Keratinocyte (primary cell): Measurements from ENCODE around the gene ADH5. TPM values are rescaled to one million over a fixed set of nuclear protein-coding genes. Genes with fewer than 3 reads are reported as not detected.

Experiments used
- DNase-seq: peaks from one replicate; pipeline ENCODE4 v3.0.0-alpha.2; 2011; ENCODE audit warnings: low read depth, missing footprints, low spot score
- FAIRE-seq: peaks from 2 replicates; lab custom pipeline; 2011; peaks lifted over from hg19 to GRCh38; lab: Jason Lieb, UNC
- H2AFZ ChIP-seq: 2 replicates; pipeline ENCODE4 v1.6.0; 2012; ENCODE audit warnings: low read length, control low read depth, inconsistent platforms; ENCODE audit not compliant: control insufficient read depth
- H3K27ac ChIP-seq: 2 replicates; pipeline ENCODE4 v1.5.1; 2011; ENCODE audit warnings: low read length; ENCODE audit not compliant: control insufficient read depth, insufficient read depth
- H3K27me3 ChIP-seq: 3 replicates; pipeline ENCODE4 v1.6.0; 2011; ENCODE audit warnings: low read length; ENCODE audit not compliant: control insufficient read depth, insufficient read depth; ENCODE audit errors: extremely low read depth
- H3K36me3 ChIP-seq, 2 experiments: 2 replicates in 1 of 2; 3 replicates in 1 of 2; pipeline ENCODE4 v1.5.1; 2011; ENCODE audit warnings: low read length in 2 of 2, mild to moderate bottlenecking in 1 of 2; ENCODE audit not compliant: control insufficient read depth in 2 of 2, insufficient read depth in 2 of 2; ENCODE audit errors: extremely low read depth in 1 of 2
- H3K4me1 ChIP-seq: 3 replicates; pipeline ENCODE4 v1.5.1; 2011; ENCODE audit warnings: low read length; ENCODE audit not compliant: control insufficient read depth, insufficient read depth; ENCODE audit errors: extremely low read depth
- H3K4me2 ChIP-seq: 3 replicates; pipeline ENCODE4 v1.6.0; 2011; ENCODE audit warnings: low read depth, low read length; ENCODE audit not compliant: control insufficient read depth, insufficient read depth; ENCODE audit errors: extremely low read depth
- H3K4me3 ChIP-seq, 3 experiments: fragments of 200-600 bp in 1 of 3; sonication (generic) in 1 of 3; 2 replicates in 2 of 3; 3 replicates in 1 of 3; pipeline ENCODE4 v1.5.1; 2011 to 2016; ENCODE audit warnings: low read length in 3 of 3, mild to moderate bottlenecking in 3 of 3, control low read depth in 2 of 3, inconsistent platforms in 1 of 3, low read depth in 1 of 3, mixed read lengths in 1 of 3, mixed run types in 1 of 3, moderate library complexity in 1 of 3; ENCODE audit not compliant: control insufficient read depth in 2 of 3, insufficient read depth in 2 of 3; ENCODE audit errors: extremely low read depth in 1 of 3
- H3K79me2 ChIP-seq: 2 replicates; pipeline ENCODE4 v1.6.0; 2012; ENCODE audit warnings: low read length; ENCODE audit not compliant: control insufficient read depth, insufficient read depth
- H3K9ac ChIP-seq: 3 replicates; pipeline ENCODE4 v1.6.0; 2011; ENCODE audit warnings: low read length; ENCODE audit not compliant: control insufficient read depth, insufficient read depth; ENCODE audit errors: extremely low read depth
- H3K9me1 ChIP-seq: 3 replicates; pipeline ENCODE4 v1.6.0; 2011; ENCODE audit warnings: low read length; ENCODE audit not compliant: control insufficient read depth, insufficient read depth; ENCODE audit errors: extremely low read depth
- H3K9me3 ChIP-seq: 2 replicates; pipeline ENCODE4 v1.5.1; 2012; ENCODE audit warnings: low read depth, low read length; ENCODE audit not compliant: control insufficient read depth
- H4K20me1 ChIP-seq: 3 replicates; pipeline ENCODE4 v1.6.0; 2011; ENCODE audit warnings: low read length; ENCODE audit not compliant: control insufficient read depth, insufficient read depth; ENCODE audit errors: extremely low read depth
- EZH2 ChIP-seq: IDR thresholded peaks from one replicate; pipeline ENCODE4 v1.6.1; 2012; ENCODE audit warnings: inconsistent platforms, mild to moderate bottlenecking, low read length, moderate library complexity
- dilution Hi-C: fragments of 300-500 bp; cut with MboI; formaldehyde crosslinking; loops from one replicate; pipeline ENCODE4 v1.7.0; 2020; ENCODE audit warnings: low sequenced_read_pairs; ENCODE audit not compliant: extremely low pct_ligation_motif_present
- polyA plus RNA-seq, 5 experiments: library from polyadenylated mRNA; depleted of rRNA in 3 of 5; stranded (reverse) in 3 of 5; stranded (forward) in 1 of 5; unstranded in 1 of 5; fragments of >200 nt; gene quantifications; 1 replicate in 1 of 5; 2 replicates in 3 of 5; 3 replicates in 1 of 5; pipeline versions ENCODE4 v1.2.1 to v1.2.3, GENCODE V29; 2011 to 2012; ENCODE audit warnings: missing spikeins in 2 of 5, low read depth in 1 of 5, low replicate concordance in 1 of 5
- TF ChIP-seq, protein P1 (sequence below), 3 experiments: IDR thresholded peaks in 1 of 3; conservative IDR thresholded peaks in 1 of 3; optimal IDR thresholded peaks in 1 of 3; 2 replicates in 2 of 3; 3 replicates in 1 of 3; pipeline versions ENCODE3 to v1.5.1; 2011; ENCODE audit warnings: low read length in 3 of 3, mild to moderate bottlenecking in 3 of 3, moderate library complexity in 2 of 3, control low read depth in 1 of 3, inconsistent platforms in 1 of 3; ENCODE audit not compliant: insufficient read depth in 2 of 3; ENCODE audit errors: extremely low read depth in 1 of 3

The ADH5 gene
- polyA plus RNA-seq, 1 donor (not counting 4 experiments of a cell fraction or from before 2014, with no cell fraction given), result 314 TPM

DNA sequence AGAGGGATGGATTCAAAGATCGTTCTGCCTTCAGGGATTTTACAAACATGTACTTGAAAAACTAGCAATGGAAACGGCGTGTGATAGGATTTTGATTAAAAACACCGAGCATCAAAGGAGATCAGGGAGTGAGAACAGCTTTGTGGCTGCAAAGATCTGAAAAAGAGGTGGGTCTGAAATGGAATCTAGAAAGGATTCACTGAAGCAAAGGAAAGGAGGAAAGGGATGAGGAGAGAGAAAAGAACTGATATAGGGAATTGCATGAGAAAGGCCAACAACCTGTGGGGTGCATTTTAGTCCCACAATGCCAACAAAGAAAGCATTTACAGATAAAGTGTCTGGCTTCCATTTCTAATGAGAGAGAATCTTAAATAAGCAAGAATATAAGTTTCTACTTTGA, 32.4 kb upstream of the ADH5 start:
- TF ChIP-seq EZH2, result no peak
- TF ChIP-seq, protein P1, sequence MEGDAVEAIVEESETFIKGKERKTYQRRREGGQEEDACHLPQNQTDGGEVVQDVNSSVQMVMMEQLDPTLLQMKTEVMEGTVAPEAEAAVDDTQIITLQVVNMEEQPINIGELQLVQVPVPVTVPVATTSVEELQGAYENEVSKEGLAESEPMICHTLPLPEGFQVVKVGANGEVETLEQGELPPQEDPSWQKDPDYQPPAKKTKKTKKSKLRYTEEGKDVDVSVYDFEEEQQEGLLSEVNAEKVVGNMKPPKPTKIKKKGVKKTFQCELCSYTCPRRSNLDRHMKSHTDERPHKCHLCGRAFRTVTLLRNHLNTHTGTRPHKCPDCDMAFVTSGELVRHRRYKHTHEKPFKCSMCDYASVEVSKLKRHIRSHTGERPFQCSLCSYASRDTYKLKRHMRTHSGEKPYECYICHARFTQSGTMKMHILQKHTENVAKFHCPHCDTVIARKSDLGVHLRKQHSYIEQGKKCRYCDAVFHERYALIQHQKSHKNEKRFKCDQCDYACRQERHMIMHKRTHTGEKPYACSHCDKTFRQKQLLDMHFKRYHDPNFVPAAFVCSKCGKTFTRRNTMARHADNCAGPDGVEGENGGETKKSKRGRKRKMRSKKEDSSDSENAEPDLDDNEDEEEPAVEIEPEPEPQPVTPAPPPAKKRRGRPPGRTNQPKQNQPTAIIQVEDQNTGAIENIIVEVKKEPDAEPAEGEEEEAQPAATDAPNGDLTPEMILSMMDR (optimal IDR thresholded peaks at IDR 0.05 in 1 of 3, IDR thresholded peaks at IDR 0.05 in 1 of 3, conservative IDR thresholded peaks at IDR 0.05 in 1 of 3; ENCODE audit: extremely low read depth in 1 of 3, insufficient read depth in 2 of 3, low read length in 3 of 3), result no peak
- no peak overlapping the region for H3K9ac ChIP-seq
- no peak overlapping the region for H3K4me2 ChIP-seq
- H3K4me3 ChIP-seq, result no peak overlapping the region
- dilution Hi-C loops, result no loop called here
- H3K4me1 ChIP-seq, result no peaks in the 10 kb centered on the region
- H3K9me1 ChIP-seq, result no peaks in the 10 kb centered on the region
- H3K36me3 ChIP-seq, result no peaks in the 10 kb centered on the region
- no peak overlapping the region for H3K27ac ChIP-seq
- no peaks in the 10 kb centered on the region for H3K79me2 ChIP-seq
- no peaks in the 10 kb centered on the region for H3K27me3 ChIP-seq
- H4K20me1 ChIP-seq, result no peaks in the 10 kb centered on the region
- FAIRE-seq (peak; percentile 36), DNase-seq (no peak)
- no peak overlapping the region for H2AFZ ChIP-seq
- no peaks in the 10 kb centered on the region for H3K9me3 ChIP-seq

DNA sequence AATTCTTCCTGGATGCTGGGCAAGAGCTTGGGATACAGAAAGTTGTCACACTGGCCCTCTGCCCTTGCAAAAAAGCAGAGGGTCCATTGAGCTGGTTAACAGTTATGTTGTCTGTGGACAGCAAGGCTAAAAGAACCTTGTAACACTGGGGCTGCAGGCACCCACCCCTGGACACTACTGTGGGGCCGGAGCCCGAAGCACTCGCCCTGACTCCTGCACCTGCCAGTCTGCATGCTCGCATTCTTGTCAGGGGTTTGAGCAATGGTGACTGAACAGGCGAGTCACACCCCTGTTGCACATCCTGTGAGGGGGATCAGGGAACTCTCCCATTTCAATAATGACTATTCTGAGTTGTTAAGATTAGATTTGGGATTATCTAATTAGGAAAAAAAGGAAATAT, 31.9 kb upstream of the ADH5 start:
- DNase-seq, result no peak
- H3K9me3 ChIP-seq, result no peaks in the 10 kb centered on the region
- FAIRE-seq, result no peak
- no peaks in the 10 kb centered on the region for H4K20me1 ChIP-seq
- no peaks in the 10 kb centered on the region for H3K27me3 ChIP-seq
- H3K79me2 ChIP-seq, result no peaks in the 10 kb centered on the region
- H2AFZ ChIP-seq, result no peak overlapping the region
- TF ChIP-seq, protein P1 (optimal IDR thresholded peaks at IDR 0.05 in 1 of 3, IDR thresholded peaks at IDR 0.05 in 1 of 3, conservative IDR thresholded peaks at IDR 0.05 in 1 of 3; ENCODE audit: extremely low read depth in 1 of 3, insufficient read depth in 2 of 3, low read length in 3 of 3), result no peak
- no peak for TF ChIP-seq EZH2
- H3K36me3 ChIP-seq, result no peaks in the 10 kb centered on the region
- H3K9ac ChIP-seq, result no peak overlapping the region
- H3K27ac ChIP-seq, result no peak overlapping the region
- no peaks in the 10 kb centered on the region for H3K4me1 ChIP-seq
- dilution Hi-C loops, result no loop called here
- no peak overlapping the region for H3K4me2 ChIP-seq
- no peak overlapping the region for H3K4me3 ChIP-seq
- H3K9me1 ChIP-seq, result no peaks in the 10 kb centered on the region
